ENCODE measurements around the gene PLA2G4D.

PLA2G4D gene

GRCh38 chr15:42089942-42090341 lies 4.4 kb downstream of the PLA2G4D start:
- no peak for DNase-seq

GRCh38 chr15:42088801-42089640 lies 5.3 kb downstream of the PLA2G4D start:
- DNase-seq, result no peak

GRCh38 chr15:42087926-42088800 lies 6.2 kb downstream of the PLA2G4D start:
- DNase-seq, result no peak

GRCh38 chr15:42087460-42087859 lies 6.9 kb downstream of the PLA2G4D start:
- DNase-seq, result no peak

GRCh38 chr15:42085721-42086120 lies 8.6 kb downstream of the PLA2G4D start:
- no peak for DNase-seq

- DNase-seq, result no peak
Observed at GRCh38 chr15:42085236-42085605, 9.1 kb downstream of the PLA2G4D start.

GRCh38 chr15:42084465-42085235 lies 9.7 kb downstream of the PLA2G4D start:
- no peak for DNase-seq

- no peak for DNase-seq
Observed at GRCh38 chr15:42083916-42084315, 10.4 kb downstream of the PLA2G4D start.

GRCh38 chr15:42083605-42083908 lies 10.8 kb downstream of the PLA2G4D start:
- DNase-seq, result no peak

GRCh38 chr15:42082823-42083604 lies 11.3 kb downstream of the PLA2G4D start:
- DNase-seq, result no peak

- no peak for DNase-seq
Observed at GRCh38 chr15:42082141-42082540, 12.2 kb downstream of the PLA2G4D start.

- no peak for DNase-seq
Observed at GRCh38 chr15:42080919-42081830, 13.2 kb downstream of the PLA2G4D start.

- DNase-seq, result no peak
Observed at GRCh38 chr15:42080186-42080918, 14.0 kb downstream of the PLA2G4D start.

GRCh38 chr15:42079401-42079908 lies 14.9 kb downstream of the PLA2G4D start:
- DNase-seq, result no peak

GRCh38 chr15:42078903-42079302 lies 15.5 kb downstream of the PLA2G4D start:
- no peak for DNase-seq

GRCh38 chr15:42077689-42078088 lies 16.7 kb downstream of the PLA2G4D start:
- no peak for DNase-seq

- no peak for DNase-seq
Observed at GRCh38 chr15:42073418-42073817, 20.9 kb downstream of the PLA2G4D start.

GRCh38 chr15:42072141-42072685 lies 22.1 kb downstream of the PLA2G4D start:
- DNase-seq, result no peak

GRCh38 chr15:42071717-42072116 lies 22.6 kb downstream of the PLA2G4D start:
- no peak for DNase-seq

- DNase-seq, result no peak
Observed at GRCh38 chr15:42070976-42071350, 23.4 kb downstream of the PLA2G4D start.
